SK-N-SH treated with all-trans-retinoic acid at 6 μM for 48 hours (cell line): ENCODE measurements around the gene ACIN1.

Source experiments
- ATAC-seq: fragments of 200-7000 bp; cut with Tn5 transposase; 3 replicates; pipeline ENCODE4 v1.9.1; 2020; ENCODE audit warnings: mild to moderate bottlenecking, moderate library complexity
- BACH2 ChIP-seq: fragments of 250-450 bp; sonication (Bioruptor Pico); IDR thresholded peaks from 2 replicates; pipeline ENCODE4 v1.9.0; 2021; ENCODE audit warnings: mild to moderate bottlenecking, borderline replicate concordance
- CREB5 ChIP-seq: fragments of 250-450 bp; sonication (Bioruptor Pico); IDR thresholded peaks from 2 replicates; pipeline ENCODE4 v1.5.1; 2020; ENCODE audit warnings: low read depth, mild to moderate bottlenecking, moderate library complexity
- CSDC2 ChIP-seq: fragments of 250-450 bp; sonication (Bioruptor Pico); IDR thresholded peaks from 2 replicates; pipeline ENCODE4 v1.5.0; 2020; ENCODE audit warnings: mild to moderate bottlenecking, moderate library complexity
- CSRNP3 ChIP-seq: fragments of 250-450 bp; sonication (Bioruptor Pico); IDR thresholded peaks from 2 replicates; pipeline ENCODE4 v1.5.1; 2021; ENCODE audit warnings: mild to moderate bottlenecking, moderate library complexity
- ESRRG ChIP-seq: fragments of 250-450 bp; sonication (Bioruptor Pico); IDR thresholded peaks from 2 replicates; pipeline ENCODE4 v1.6.1; 2021; ENCODE audit warnings: mild to moderate bottlenecking
- GLIS3 ChIP-seq: fragments of 250-450 bp; sonication (Bioruptor Pico); IDR thresholded peaks from 2 replicates; pipeline ENCODE4 v1.5.0; 2020; ENCODE audit warnings: mild to moderate bottlenecking, moderate library complexity
- ISL1 ChIP-seq: fragments of 250-450 bp; sonication (Bioruptor Pico); IDR thresholded peaks from 2 replicates; pipeline ENCODE4 v2.1.2; 2022; ENCODE audit warnings: mild to moderate bottlenecking, moderate library complexity
- OSR1 ChIP-seq: fragments of 250-450 bp; sonication (Bioruptor Pico); IDR thresholded peaks from 2 replicates; pipeline ENCODE4 v1.8.0; 2022; ENCODE audit warnings: moderate library complexity, mild to moderate bottlenecking, inconsistent platforms
- PATZ1 ChIP-seq: fragments of 250-450 bp; sonication (Bioruptor Pico); IDR thresholded peaks from 2 replicates; pipeline ENCODE4 v1.8.0; 2020; ENCODE audit warnings: mild to moderate bottlenecking, moderate library complexity, borderline replicate concordance
- RARB ChIP-seq: fragments of 250-450 bp; sonication (Bioruptor Pico); IDR thresholded peaks from 2 replicates; pipeline ENCODE4 v1.8.0; 2021; ENCODE audit warnings: mild to moderate bottlenecking, moderate library complexity
- SNAI2 ChIP-seq: fragments of 250-450 bp; sonication (Bioruptor Pico); IDR thresholded peaks from 2 replicates; pipeline ENCODE4 v1.5.0; 2020; ENCODE audit warnings: mild to moderate bottlenecking, moderate library complexity
- TCF4 ChIP-seq: fragments of 250-450 bp; sonication (Bioruptor Pico); IDR thresholded peaks from 2 replicates; pipeline ENCODE4 v1.8.0; 2021; ENCODE audit warnings: mild to moderate bottlenecking, moderate library complexity, borderline replicate concordance
- TOX ChIP-seq: fragments of 250-450 bp; sonication (Bioruptor Pico); IDR thresholded peaks from 2 replicates; pipeline ENCODE4 v1.8.0; 2021; ENCODE audit warnings: mild to moderate bottlenecking, moderate library complexity, borderline replicate concordance
- TSHZ2 ChIP-seq: fragments of 250-450 bp; sonication (Bioruptor Pico); IDR thresholded peaks from 2 replicates; pipeline ENCODE4 v1.5.0; 2020; ENCODE audit warnings: mild to moderate bottlenecking, moderate library complexity
- ZC3H10 ChIP-seq: fragments of 250-450 bp; sonication (Bioruptor Pico); IDR thresholded peaks from 2 replicates; pipeline ENCODE4 v1.5.1; 2021; ENCODE audit warnings: mild to moderate bottlenecking, moderate library complexity
- ZFP3 ChIP-seq: fragments of 250-450 bp; sonication (Bioruptor Pico); IDR thresholded peaks from 2 replicates; pipeline ENCODE4 v1.5.0; 2020; ENCODE audit warnings: mild to moderate bottlenecking, moderate library complexity
- ZFP30 ChIP-seq: fragments of 450-650 bp; formaldehyde crosslinking; IDR thresholded peaks from 2 replicates; pipeline ENCODE4 v1.5.0; 2022; ENCODE audit warnings: mild to moderate bottlenecking, moderate library complexity
- ZNF565 ChIP-seq: fragments of 450-650 bp; formaldehyde crosslinking; conservative IDR thresholded peaks from 2 replicates; pipeline ENCODE4 v1.5.0; 2020; ENCODE audit warnings: low read depth, mild to moderate bottlenecking, moderate library complexity
- ZNF70 ChIP-seq: fragments of 450-650 bp; formaldehyde crosslinking; IDR thresholded peaks from 2 replicates; pipeline ENCODE4 v1.5.0; 2020; ENCODE audit warnings: mild to moderate bottlenecking, moderate library complexity
- ZNF8 ChIP-seq: fragments of 450-650 bp; formaldehyde crosslinking; IDR thresholded peaks from 2 replicates; pipeline ENCODE4 v1.5.0; 2020; ENCODE audit warnings: mild to moderate bottlenecking, moderate library complexity

The ACIN1 gene

GRCh38 chr14:23094666-23095195 is at the start of gene ACIN1:
TSS of gene ACIN1 (minus strand) at chr14:23095136. CDS start at chr14:23095112, 24 bp downstream.
- TF ChIP-seq ZNF8 (CRISPR knock-in tag) = no peak
- TF ChIP-seq TCF4 (CRISPR knock-in tag) = no peak
- no peak for TF ChIP-seq ISL1 (CRISPR knock-in tag)
- no peak for TF ChIP-seq CSDC2 (CRISPR knock-in tag)
- TF ChIP-seq PATZ1 (CRISPR knock-in tag) = no peak
- no peak for TF ChIP-seq BACH2
- no peak for TF ChIP-seq ZFP30 (CRISPR knock-in tag)

GRCh38 chr14:23143911-23144310 is 49.0 kb upstream of the ACIN1 start:
- no peak for TF ChIP-seq CREB5
- no peak for TF ChIP-seq ZNF8 (CRISPR knock-in tag)

More at GRCh38 chr14:23094666-23095195, at the start of gene ACIN1:
- peak; percentile 65 for ATAC-seq

GRCh38 chr14:23142826-23143225 is 47.9 kb upstream of the ACIN1 start:
- TF ChIP-seq TOX (CRISPR knock-in tag) (no peak), RARB (CRISPR knock-in tag) (no peak), TSHZ2 (CRISPR knock-in tag) (no peak), ZNF70 (CRISPR knock-in tag) (no peak), ZFP3 (CRISPR knock-in tag) (no peak), CSDC2 (CRISPR knock-in tag) (no peak), ZNF8 (CRISPR knock-in tag) (no peak), OSR1 (CRISPR knock-in tag) (no peak), ESRRG (CRISPR knock-in tag) (no peak), PATZ1 (CRISPR knock-in tag) (no peak), ZC3H10 (CRISPR knock-in tag) (no peak), ZNF565 (CRISPR knock-in tag) (no peak), ISL1 (CRISPR knock-in tag) (no peak), TCF4 (CRISPR knock-in tag) (no peak), GLIS3 (no peak)
- ATAC-seq = no peak

More at GRCh38 chr14:23143911-23144310, 49.0 kb upstream of the ACIN1 start:
- no peak for ATAC-seq

- peak; percentile 90 for ATAC-seq
- TF ChIP-seq BACH2 (no peak), ISL1 (CRISPR knock-in tag) (peak; percentile 24; the same call in 1 of the 2 replicates)
These were observed 46.9 kb upstream of the ACIN1 start for GRCh38 chr14:23141706-23142444.

- ATAC-seq = no peak
- TF ChIP-seq ZNF565 (CRISPR knock-in tag) (no peak), CSRNP3 (CRISPR knock-in tag) (no peak), CREB5 (no peak), CSDC2 (CRISPR knock-in tag) (no peak), OSR1 (CRISPR knock-in tag) (no peak), SNAI2 (CRISPR knock-in tag) (no peak), ZC3H10 (CRISPR knock-in tag) (no peak), TCF4 (CRISPR knock-in tag) (no peak), PATZ1 (CRISPR knock-in tag) (no peak), BACH2 (no peak)
These were observed 45.4 kb upstream of the ACIN1 start for GRCh38 chr14:23140371-23140770.
